GM19043 (cell line): ENCODE results near the gene CA4.
"Not testable (repeated sequence)": the region's sequence is repeated elsewhere in the genome, so short reads cannot be mapped to it uniquely, and the experiment has no call there.

ENCODE experiments used
- ATAC-seq: cut with Tn5 transposase; IDR thresholded peaks from one replicate; pipeline ENCODE4 v1.9.1; 2021; ENCODE audit warnings: low read depth; ENCODE audit not compliant: unreplicated experiment

Gene CA4

GRCh38 chr17:60170835-60171752, 21.3 kb downstream of the CA4 start:
- no peak for ATAC-seq

- no peak for ATAC-seq
These were observed 21.9 kb downstream of the CA4 start for GRCh38 chr17:60171753-60172079.

DNA sequence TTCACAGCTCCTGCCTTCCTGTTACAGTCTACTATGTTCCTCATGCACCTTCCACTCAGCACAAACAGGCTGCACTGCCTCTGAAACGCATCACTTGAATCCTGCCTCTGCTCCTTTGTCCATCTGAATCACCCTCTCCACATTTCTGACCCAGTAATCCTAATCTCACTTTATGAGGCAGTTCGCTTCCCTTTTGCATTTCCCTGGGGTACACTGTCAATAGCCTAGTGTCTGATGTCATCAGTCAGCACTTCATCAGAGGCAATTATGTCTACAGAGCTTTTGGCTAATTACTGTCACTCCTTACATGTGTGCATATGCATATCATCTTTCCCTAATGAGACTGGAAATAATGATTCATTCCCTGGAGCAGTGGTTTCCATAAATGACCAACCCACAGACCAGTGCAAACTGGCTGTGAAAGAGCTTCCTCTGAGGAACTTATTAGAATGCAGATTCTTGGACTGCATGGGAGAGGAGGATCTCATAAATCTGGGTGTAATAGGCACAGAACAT, 23.6 kb downstream of the CA4 start:
- ATAC-seq = no peak

GRCh38 chr17:60174035-60174434, 24.3 kb downstream of the CA4 start:
- ATAC-seq = no peak

DNA sequence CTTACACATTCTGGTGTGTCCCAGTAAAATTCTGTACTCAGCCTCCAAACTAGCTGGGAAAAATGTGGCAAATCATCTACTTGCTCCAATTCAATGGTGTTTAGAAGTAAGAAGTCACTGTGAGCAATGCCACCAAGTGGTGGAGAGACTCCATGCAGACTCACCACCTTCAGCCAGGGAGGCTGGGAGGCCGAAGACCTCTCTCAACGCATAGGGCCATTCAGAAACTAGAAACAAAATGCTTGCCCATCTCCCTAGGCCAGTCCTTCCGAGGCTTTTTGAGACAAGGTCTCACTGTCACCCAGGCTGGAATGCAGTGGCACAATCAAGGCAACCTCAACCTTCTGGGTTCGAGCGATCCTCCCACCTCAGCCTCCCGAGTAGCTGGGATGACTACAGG, 25.0 kb downstream of the CA4 start:
- ATAC-seq = not testable (repeated sequence)

- ATAC-seq = not testable (repeated sequence)
These were observed 27.0 kb downstream of the CA4 start for GRCh38 chr17:60176763-60177162.

GRCh38 chr17:60178180-60178579, 28.4 kb downstream of the CA4 start:
- ATAC-seq = not testable (repeated sequence)

- ATAC-seq = not testable (repeated sequence)
These were observed 30.6 kb downstream of the CA4 start for GRCh38 chr17:60180380-60180779.

GRCh38 chr17:60186372-60186771, 36.6 kb downstream of the CA4 start:
- ATAC-seq = not testable (repeated sequence)

- ATAC-seq = not testable (repeated sequence)
These were observed 37.3 kb downstream of the CA4 start for GRCh38 chr17:60186846-60187745.

DNA sequence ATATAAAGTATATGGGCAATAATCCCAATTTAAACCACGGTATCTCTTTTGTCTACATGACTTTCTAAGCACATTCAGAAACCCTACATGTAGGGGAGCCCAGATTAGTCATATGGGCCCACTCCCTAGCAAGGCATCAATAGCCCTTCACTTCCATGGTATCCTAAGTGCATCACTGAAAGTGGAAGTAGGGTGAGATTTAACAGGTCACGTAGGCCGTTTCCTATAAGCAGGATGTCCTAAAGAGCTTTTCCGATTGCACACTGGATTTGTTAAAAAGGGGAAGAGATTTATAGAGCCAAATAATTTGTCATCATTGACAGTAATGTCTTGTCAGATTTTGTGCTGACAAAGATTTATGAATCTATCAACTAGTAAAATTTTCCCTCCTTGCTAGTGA, 39.0 kb downstream of the CA4 start:
- ATAC-seq = no peak

GRCh38 chr17:60190032-60190431, 40.3 kb downstream of the CA4 start:
- ATAC-seq = not testable (repeated sequence)

DNA sequence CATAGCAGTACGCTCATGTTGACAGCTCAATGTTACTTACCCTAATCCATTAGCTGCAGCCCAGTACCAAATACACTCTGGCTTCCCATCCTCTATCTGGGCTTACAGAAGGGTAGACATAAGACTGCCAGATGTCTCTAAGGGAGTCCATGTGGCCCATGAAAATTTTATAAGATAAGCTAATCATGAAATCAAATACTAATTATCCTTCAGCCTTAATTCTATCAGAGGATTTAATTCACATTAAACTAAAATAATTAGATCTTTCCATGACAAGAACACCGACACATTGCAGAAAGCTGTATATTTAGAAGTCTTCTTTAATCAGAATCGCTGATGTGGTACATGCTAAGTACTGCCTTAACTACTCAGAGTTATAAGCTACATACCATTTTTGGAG, 43.3 kb downstream of the CA4 start:
- ATAC-seq = not testable (repeated sequence)

GRCh38 chr17:60193482-60193881, 43.7 kb downstream of the CA4 start:
- no peak for ATAC-seq

DNA sequence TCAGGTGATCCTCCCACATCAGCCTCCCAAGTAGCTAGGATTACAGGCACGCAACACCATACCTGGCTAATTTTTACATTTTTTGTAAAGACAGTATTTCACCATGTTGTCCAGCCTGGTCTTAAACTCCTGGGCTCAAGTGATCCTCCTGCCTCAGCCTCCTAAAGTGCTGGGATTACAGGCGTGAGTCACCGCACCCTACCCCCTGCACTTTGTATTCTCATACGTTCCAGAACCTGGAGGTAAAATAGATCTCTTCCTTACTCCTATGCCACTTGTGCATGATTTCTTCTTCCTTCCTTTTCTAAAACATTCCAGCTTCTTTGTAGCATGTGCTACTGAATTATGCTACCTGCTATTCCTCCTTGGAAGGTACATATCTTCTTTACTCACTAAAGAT, 44.4 kb downstream of the CA4 start:
- not testable (repeated sequence) for ATAC-seq

GRCh38 chr17:60198630-60199029, 48.9 kb downstream of the CA4 start:
- not testable (repeated sequence) for ATAC-seq

GRCh38 chr17:60205782-60206181, 56.0 kb downstream of the CA4 start:
- not testable (repeated sequence) for ATAC-seq

DNA sequence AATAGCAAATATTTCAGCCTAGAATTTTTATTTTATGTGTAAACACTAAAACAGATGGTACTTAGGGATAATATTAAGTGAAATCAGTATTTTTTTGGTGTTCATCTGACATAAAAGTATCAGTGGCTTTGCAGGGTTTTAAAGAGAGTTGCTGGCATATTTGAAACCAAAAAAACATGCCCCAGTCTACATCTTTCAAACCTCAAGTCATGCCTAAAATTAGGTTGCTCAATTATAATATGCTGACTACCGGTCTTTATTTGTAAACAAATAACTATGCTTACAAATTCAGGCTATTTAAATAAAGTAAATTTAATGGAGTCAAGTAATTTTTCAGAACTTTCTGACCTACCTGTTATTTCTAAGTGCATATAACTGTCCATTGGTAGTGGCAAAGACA, 58.5 kb downstream of the CA4 start:
- ATAC-seq = not testable (repeated sequence)
